HL-60 (cell line): ENCODE results near the gene HOTAIR.

ENCODE experiments used
- POLR2AphosphoS5 ChIP-seq: IDR thresholded peaks from 2 replicates; pipeline ENCODE4 v1.6.1; 2012; ENCODE audit warnings: low read depth
- TF ChIP-seq, protein P1 (sequence below): IDR thresholded peaks from one replicate; pipeline ENCODE4 v1.5.1; 2011; ENCODE audit warnings: low read length, control low read depth, inconsistent platforms; ENCODE audit not compliant: insufficient read depth
- TF ChIP-seq, protein P2 (sequence below): IDR thresholded peaks from 2 replicates; pipeline ENCODE4 v1.6.1; 2012; ENCODE audit warnings: low read depth; ENCODE audit not compliant: insufficient replicate concordance

DNA sequence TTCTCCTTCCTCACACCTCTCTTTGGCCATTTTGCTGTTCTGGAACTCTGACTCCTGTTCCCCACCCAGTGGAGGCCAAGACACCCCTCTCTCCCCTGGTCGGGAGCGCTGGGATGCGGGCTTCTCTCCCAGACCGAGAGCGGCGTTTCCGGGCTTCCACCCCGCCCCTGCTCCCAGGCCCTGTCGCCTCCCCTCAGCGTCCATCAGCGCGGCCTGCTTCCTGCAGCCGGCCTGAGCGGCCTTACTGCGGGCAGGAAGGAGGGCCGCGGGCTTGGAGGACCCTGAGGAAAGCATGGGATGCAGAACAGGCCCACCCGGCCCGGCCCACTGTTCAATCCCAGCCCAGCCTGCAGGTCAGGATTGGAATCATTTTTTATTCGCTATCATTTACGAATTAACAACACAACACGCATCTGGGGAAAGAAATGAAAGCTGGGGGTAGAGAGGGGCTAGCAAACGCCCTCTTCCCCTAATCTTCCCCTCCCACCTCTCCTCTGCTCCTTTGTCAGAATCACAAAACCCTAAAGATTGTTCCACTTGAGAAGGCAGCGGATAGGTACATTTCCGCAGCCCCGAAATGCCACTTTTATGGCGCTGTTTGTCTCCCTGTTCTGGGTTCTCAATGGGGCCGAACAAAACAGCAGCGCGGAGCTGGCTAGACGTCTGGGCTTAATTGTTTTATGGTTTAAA, 30.2 kb upstream of the HOTAIR start:
- TF ChIP-seq, protein P1, sequence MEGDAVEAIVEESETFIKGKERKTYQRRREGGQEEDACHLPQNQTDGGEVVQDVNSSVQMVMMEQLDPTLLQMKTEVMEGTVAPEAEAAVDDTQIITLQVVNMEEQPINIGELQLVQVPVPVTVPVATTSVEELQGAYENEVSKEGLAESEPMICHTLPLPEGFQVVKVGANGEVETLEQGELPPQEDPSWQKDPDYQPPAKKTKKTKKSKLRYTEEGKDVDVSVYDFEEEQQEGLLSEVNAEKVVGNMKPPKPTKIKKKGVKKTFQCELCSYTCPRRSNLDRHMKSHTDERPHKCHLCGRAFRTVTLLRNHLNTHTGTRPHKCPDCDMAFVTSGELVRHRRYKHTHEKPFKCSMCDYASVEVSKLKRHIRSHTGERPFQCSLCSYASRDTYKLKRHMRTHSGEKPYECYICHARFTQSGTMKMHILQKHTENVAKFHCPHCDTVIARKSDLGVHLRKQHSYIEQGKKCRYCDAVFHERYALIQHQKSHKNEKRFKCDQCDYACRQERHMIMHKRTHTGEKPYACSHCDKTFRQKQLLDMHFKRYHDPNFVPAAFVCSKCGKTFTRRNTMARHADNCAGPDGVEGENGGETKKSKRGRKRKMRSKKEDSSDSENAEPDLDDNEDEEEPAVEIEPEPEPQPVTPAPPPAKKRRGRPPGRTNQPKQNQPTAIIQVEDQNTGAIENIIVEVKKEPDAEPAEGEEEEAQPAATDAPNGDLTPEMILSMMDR = no peak
- TF ChIP-seq, protein P2, sequence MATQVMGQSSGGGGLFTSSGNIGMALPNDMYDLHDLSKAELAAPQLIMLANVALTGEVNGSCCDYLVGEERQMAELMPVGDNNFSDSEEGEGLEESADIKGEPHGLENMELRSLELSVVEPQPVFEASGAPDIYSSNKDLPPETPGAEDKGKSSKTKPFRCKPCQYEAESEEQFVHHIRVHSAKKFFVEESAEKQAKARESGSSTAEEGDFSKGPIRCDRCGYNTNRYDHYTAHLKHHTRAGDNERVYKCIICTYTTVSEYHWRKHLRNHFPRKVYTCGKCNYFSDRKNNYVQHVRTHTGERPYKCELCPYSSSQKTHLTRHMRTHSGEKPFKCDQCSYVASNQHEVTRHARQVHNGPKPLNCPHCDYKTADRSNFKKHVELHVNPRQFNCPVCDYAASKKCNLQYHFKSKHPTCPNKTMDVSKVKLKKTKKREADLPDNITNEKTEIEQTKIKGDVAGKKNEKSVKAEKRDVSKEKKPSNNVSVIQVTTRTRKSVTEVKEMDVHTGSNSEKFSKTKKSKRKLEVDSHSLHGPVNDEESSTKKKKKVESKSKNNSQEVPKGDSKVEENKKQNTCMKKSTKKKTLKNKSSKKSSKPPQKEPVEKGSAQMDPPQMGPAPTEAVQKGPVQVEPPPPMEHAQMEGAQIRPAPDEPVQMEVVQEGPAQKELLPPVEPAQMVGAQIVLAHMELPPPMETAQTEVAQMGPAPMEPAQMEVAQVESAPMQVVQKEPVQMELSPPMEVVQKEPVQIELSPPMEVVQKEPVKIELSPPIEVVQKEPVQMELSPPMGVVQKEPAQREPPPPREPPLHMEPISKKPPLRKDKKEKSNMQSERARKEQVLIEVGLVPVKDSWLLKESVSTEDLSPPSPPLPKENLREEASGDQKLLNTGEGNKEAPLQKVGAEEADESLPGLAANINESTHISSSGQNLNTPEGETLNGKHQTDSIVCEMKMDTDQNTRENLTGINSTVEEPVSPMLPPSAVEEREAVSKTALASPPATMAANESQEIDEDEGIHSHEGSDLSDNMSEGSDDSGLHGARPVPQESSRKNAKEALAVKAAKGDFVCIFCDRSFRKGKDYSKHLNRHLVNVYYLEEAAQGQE = no peak
- TF ChIP-seq POLR2AphosphoS5 = no peak
